Measurements from ENCODE around the gene SLC12A7. TPM values are rescaled to one million over a fixed set of nuclear protein-coding genes. Genes with fewer than 3 reads are reported as not detected.

Gene SLC12A7
- total RNA-seq, 4 donors from 2014 or later, result 4.6 to 49.8 (median 15.8) TPM

DNA sequence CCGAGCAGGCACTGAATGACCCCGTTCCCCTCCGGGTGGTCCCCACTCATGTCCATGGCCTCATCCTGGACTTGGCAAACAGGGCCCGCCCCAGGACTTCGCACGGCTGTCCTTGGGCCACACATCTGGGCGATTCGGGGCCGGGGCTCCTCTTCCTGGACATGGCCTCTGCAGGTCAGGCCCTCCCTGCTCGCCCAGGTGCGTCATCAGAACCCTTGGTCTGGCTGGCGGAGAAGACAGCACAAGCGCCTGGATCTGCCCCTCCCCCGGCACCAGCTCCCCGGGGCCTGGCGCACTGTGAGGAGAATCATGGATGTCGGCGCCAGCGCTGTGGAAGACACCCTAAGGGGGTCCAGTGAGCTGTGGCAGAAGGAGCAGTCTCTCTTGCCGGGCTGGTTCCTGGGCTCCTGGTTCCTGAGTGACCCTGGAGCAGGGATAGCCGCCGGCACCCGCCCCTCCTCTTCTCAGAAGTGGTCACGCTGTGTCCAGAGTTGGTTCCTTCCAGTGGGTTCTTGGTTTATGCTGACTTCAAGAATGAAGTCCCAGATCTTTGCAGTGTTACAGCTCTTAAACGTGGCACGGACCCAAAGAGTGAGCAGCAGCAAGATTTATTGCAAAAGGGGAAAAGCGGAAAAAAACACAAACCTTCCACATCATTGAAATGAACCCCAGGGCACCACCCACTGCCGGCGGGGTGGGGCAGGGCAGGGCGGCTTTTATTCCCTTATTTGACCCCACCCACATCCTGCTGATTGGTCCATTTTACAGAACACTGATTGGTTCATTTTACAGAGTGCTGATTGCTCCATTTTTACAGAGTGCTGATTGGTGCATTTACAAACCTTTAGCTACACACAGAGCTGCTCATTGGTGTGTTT is 25.9 kb upstream of the SLC12A7 start:
- no peaks in the 10 kb centered on the region for H3K36me3 ChIP-seq
- no peaks in the 10 kb centered on the region for H3K9me3 ChIP-seq
- DNase-seq, result no peak
- no peaks in the 10 kb centered on the region for H3K4me1 ChIP-seq
- H3K27ac ChIP-seq, result no peak overlapping the region
- H3K4me3 ChIP-seq, result no peak overlapping the region
- TF ChIP-seq, protein P1, sequence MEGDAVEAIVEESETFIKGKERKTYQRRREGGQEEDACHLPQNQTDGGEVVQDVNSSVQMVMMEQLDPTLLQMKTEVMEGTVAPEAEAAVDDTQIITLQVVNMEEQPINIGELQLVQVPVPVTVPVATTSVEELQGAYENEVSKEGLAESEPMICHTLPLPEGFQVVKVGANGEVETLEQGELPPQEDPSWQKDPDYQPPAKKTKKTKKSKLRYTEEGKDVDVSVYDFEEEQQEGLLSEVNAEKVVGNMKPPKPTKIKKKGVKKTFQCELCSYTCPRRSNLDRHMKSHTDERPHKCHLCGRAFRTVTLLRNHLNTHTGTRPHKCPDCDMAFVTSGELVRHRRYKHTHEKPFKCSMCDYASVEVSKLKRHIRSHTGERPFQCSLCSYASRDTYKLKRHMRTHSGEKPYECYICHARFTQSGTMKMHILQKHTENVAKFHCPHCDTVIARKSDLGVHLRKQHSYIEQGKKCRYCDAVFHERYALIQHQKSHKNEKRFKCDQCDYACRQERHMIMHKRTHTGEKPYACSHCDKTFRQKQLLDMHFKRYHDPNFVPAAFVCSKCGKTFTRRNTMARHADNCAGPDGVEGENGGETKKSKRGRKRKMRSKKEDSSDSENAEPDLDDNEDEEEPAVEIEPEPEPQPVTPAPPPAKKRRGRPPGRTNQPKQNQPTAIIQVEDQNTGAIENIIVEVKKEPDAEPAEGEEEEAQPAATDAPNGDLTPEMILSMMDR (IDR thresholded peaks at IDR 0.05), result no peak
- TF ChIP-seq POLR2A (IDR thresholded peaks at IDR 0.05), result no peak
- H3K27me3 ChIP-seq, result no peaks in the 10 kb centered on the region
- intact Hi-C loops (cut with DNase I; ENCODE audit: low total_unique reads), result no loop called here

DNA sequence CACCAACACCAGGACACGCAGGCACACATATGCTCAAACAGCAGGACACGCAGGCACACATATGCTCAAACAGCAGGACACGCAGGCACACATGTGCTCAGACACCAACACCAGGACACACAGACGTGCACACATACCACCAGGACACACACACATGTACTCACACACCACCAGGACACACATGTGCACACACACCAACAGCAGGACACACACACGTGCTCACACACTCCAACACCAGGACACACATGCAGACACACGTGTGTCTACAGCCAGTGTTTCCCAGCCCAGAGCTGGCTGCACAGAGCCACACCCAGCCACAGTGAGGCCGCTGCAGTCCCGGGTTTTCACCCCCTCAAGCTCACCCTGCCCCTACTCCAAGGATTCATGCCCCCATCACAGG is 25.0 kb upstream of the SLC12A7 start:
- Histone ChIP-seq H3K9me3 (no peaks in the 10 kb centered on the region), H3K27me3 (no peaks in the 10 kb centered on the region), H3K4me1 (no peaks in the 10 kb centered on the region), H3K27ac (no peak overlapping the region), H3K36me3 (no peaks in the 10 kb centered on the region), H3K4me3 (no peak overlapping the region)
- intact Hi-C loops (cut with DNase I; ENCODE audit: low total_unique reads), result no loop called here
- DNase-seq, result no peak
- TF ChIP-seq, protein P1 (IDR thresholded peaks at IDR 0.05), result no peak
- TF ChIP-seq POLR2A (IDR thresholded peaks at IDR 0.05), result no peak

DNA sequence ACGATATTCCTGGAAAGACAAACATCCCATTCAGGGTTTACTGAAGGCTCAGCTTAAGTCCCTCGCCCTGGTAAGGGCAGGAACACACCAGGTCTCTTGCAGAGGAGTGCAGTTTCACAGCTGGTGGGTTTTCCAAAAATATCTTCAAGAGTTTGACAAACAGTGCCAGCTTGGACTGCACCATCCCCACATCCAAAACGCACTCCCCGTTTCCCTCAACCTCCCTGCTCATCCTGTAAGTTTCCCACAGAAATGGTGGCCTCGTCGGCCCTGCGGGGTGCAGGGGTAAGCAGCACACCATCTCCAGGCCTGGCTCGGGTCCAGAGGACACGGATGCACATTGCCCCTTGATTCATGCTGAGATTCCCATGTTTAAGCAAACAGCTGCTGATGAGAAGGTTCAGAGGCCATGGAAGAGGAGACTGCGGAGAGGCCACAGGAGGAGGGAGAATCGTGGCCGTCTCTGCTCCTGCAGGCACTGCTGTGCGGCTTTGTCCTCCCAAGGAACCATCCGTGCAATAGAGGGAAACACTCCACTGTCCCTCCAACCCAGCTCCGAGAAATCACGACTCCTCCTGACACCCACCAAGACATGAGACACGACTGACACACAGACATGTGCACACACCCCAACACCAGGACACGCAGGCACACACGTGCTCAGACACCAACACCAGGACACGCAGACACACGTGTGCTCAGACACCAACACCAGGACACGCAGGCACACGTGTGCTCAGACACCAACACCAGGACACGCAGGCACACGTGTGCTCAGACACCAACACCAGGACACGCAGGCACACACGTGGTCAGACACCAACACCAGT is 24.0 kb upstream of the SLC12A7 start:
- intact Hi-C loops (cut with DNase I; ENCODE audit: low total_unique reads), result no loop called here
- no peak for TF ChIP-seq POLR2A (IDR thresholded peaks at IDR 0.05)
- TF ChIP-seq, protein P1 (IDR thresholded peaks at IDR 0.05), result no peak
- Histone ChIP-seq H3K27ac (no peak overlapping the region), H3K27me3 (no peaks in the 10 kb centered on the region), H3K4me3 (no peak overlapping the region), H3K9me3 (no peaks in the 10 kb centered on the region), H3K4me1 (no peaks in the 10 kb centered on the region), H3K36me3 (no peaks in the 10 kb centered on the region)
- DNase-seq, result no peak

- Histone ChIP-seq H3K27ac (no peak overlapping the region), H3K36me3 (no peaks in the 10 kb centered on the region), H3K9me3 (no peaks in the 10 kb centered on the region), H3K4me1 (no peaks in the 10 kb centered on the region), H3K27me3 (no peaks in the 10 kb centered on the region), H3K4me3 (no peak overlapping the region)
- no peak for DNase-seq
- intact Hi-C loops (cut with DNase I; ENCODE audit: low total_unique reads), result no loop called here
- TF ChIP-seq, protein P1 (IDR thresholded peaks at IDR 0.05), result no peak
Measured at GRCh38 chr5:1134478-1134877, 22.6 kb upstream of the SLC12A7 start.
